Measurements from ENCODE around the gene HMCN2. TPM values are rescaled to one million over a fixed set of nuclear protein-coding genes. Genes with fewer than 3 reads are reported as not detected.

Gene HMCN2
- total and polyA plus RNA-seq, 2 of the 4 experiments (the other 2 are of a cell fraction): 0.02 TPM; not detected in 1

- Histone ChIP-seq H3K4me3 (ENCODE audit: insufficient read depth, low read depth, low read length) (no peak overlapping the region), H4K5ac (ENCODE audit: low read depth, low read length) (no peak overlapping the region), H2BK120ac (ENCODE audit: low read depth, low read length) (no peak overlapping the region), H3K9me3 (ENCODE audit: control insufficient read depth, insufficient read depth, low read length) (no peaks in the 10 kb centered on the region; the same call in 1 of the 2 replicates), H3K4me1 (ENCODE audit: control insufficient read depth, insufficient read depth, low read length) (peaks cover 6% of the 10 kb centered on the region; the same call in 1 of the 2 replicates), H3K23ac (ENCODE audit: low read depth, low read length) (no peak overlapping the region), H3K4me2 (ENCODE audit: low read depth, low read length) (no peak overlapping the region), H4K91ac (ENCODE audit: insufficient read depth, low read depth, low read length) (no peak overlapping the region), H3K9me1 (ENCODE audit: insufficient read depth, low read length) (peaks cover 3% of the 10 kb centered on the region), H2BK15ac (ENCODE audit: low read depth, low read length) (no peak overlapping the region), H4K20me1 (ENCODE audit: insufficient read depth, low read length) (no peaks in the 10 kb centered on the region), H2AK9ac (replicated peaks; ENCODE audit: low read depth, low read length, poor library complexity) (no peak overlapping the region), H2BK5ac (ENCODE audit: low read depth, low read length, poor library complexity, severe bottlenecking) (no peak overlapping the region), H2AK5ac (ENCODE audit: low read depth, low read length) (no peak overlapping the region), H3K14ac (replicated peaks; ENCODE audit: low read depth, low read length) (no peak overlapping the region), H3K56ac (ENCODE audit: extremely low read depth, insufficient read depth, low read length) (no peak overlapping the region), H3K79me1 (ENCODE audit: low read depth in 1 of 2, low read length in 2 of 2) (no peaks in the 10 kb centered on the region), H2AFZ (replicated peaks; ENCODE audit: low read length, poor library complexity) (no peak overlapping the region), H3K4ac (ENCODE audit: low read depth, low read length) (no peak overlapping the region), H4K8ac (ENCODE audit: low read depth in 2 of 2, low read length in 2 of 2) (no peak overlapping the region), H3K27ac (ENCODE audit: insufficient read depth, low read length) (no peak overlapping the region), H2BK20ac (ENCODE audit: low read depth, low read length) (no peak overlapping the region), H3K9ac (ENCODE audit: low read depth, low read length) (no peak overlapping the region), H3K18ac (ENCODE audit: low read depth, low read length) (no peak overlapping the region), H3K27me3 (ENCODE audit: control insufficient read depth, insufficient read depth, low read length) (peaks cover 86% of the 10 kb centered on the region), H3K36me3 (ENCODE audit: control insufficient read depth, insufficient read depth, low read length) (no peaks in the 10 kb centered on the region)
- dilution Hi-C loops (cut with HindIII; ENCODE audit: low sequenced_read_pairs, unreplicated experiment): no loop called here
- TF ChIP-seq CTCF (conservative IDR thresholded peaks at IDR 0.05; ENCODE audit: low read depth, low read length): no peak
- TF ChIP-seq USF2 (IDR thresholded peaks at IDR 0.05; ENCODE audit: low read depth, low read length): no peak
- no peak for TF ChIP-seq FOS (IDR thresholded peaks at IDR 0.05; ENCODE audit: low read depth, low read length)
- no peak for TF ChIP-seq MAZ (IDR thresholded peaks at IDR 0.05; ENCODE audit: borderline replicate concordance, low read depth, low read length)
- no peak for TF ChIP-seq BHLHE40 (IDR thresholded peaks at IDR 0.05; ENCODE audit: low read depth, low read length)
- TF ChIP-seq SMC3 (IDR thresholded peaks at IDR 0.05; ENCODE audit: low read depth, low read length): no peak
- intact Hi-C loops (cut with micrococcal nuclease): no loop called here
- BruUV-seq (replicated peaks): no TSS peak
- CTCF ChIA-PET: no interaction called here
- ATAC-seq (ENCODE audit: low read depth) (no peak), DNase-seq (no peak)
- POLR2A ChIA-PET (ENCODE audit: unreplicated experiment): no interaction called here
- WGBS, 2 experiments (ENCODE audit: extremely low coverage in 2 of 2, insufficient read length in 1 of 2): 84% methylated on average over 9 of the region's 17 CpGs; no CpG with 5 or more reads in 1 of the 2 experiments
- in situ Hi-C loops (cut with MboI; ENCODE audit: low sequenced_read_pairs): no loop called here
These were observed 20.7 kb downstream of the HMCN2 start for GRCh38 chr9:130286072-130286770.
